HAP-1 (cell line): ENCODE measurements around the gene ALK.

Source experiments
- DNase-seq, 2 experiments: peaks; one replicate each; pipeline ENCODE4 v3.0.0-alpha.2; 2016 to 2020; ENCODE audit warnings: low spot score in 2 of 2
- H3K27me3 ChIP-seq: fragments of 250-450 bp; sonication (Bioruptor Pico); 2 replicates; pipeline ENCODE4 v1.5.1; 2020; ENCODE audit warnings: low read depth, mild to moderate bottlenecking, moderate library complexity
- H3K36me3 ChIP-seq: fragments of 250-450 bp; sonication (Bioruptor Pico); replicated peaks from 2 replicates; pipeline ENCODE4 v1.5.1; 2020; ENCODE audit warnings: mild to moderate bottlenecking
- H3K4me1 ChIP-seq: fragments of 250-450 bp; sonication (Bioruptor Pico); 2 replicates; pipeline ENCODE4 v1.5.1; 2020; ENCODE audit warnings: mild to moderate bottlenecking
- H3K4me3 ChIP-seq: fragments of 250-450 bp; sonication (Bioruptor Pico); 2 replicates; pipeline ENCODE4 v1.5.1; 2020; ENCODE audit warnings: mild to moderate bottlenecking, moderate library complexity
- H3K9me3 ChIP-seq: fragments of 250-450 bp; sonication (Bioruptor Pico); 2 replicates; pipeline ENCODE4 v1.5.1; 2020; ENCODE audit warnings: mild to moderate bottlenecking, moderate library complexity
- in situ Hi-C: fragments of 300-500 bp; cut with MboI; formaldehyde crosslinking; loops from 3 replicates; pipeline ENCODE4 v1.14.3; 2020; ENCODE audit warnings: low sequenced_read_pairs, inconsistent platforms, mixed read lengths

Gene ALK

DNA sequence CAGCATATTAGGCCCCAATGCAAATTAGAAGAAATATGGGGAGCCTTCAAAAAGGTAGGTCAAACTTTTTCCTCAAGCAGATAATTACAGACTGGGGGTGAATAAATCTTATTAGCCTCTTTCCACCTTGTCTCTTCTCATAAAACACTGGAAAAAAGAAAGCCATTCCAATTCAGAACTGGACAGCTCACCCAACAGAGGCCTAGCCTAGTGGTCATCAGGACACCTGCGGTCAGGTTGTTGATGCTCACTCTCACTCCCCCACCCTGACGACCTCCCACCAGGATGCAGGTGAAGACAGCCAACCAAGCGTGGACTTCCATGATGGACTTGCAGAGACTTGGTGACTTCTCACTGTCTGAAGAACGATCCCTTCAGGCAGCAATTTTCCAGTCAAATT is 207.1 kb downstream of the ALK start:
- Histone ChIP-seq H3K4me1 (peaks cover 12% of the 10 kb centered on the region), H3K4me3 (no peak overlapping the region), H3K36me3 (no peaks in the 10 kb centered on the region), H3K9me3 (no peaks in the 10 kb centered on the region), H3K27me3 (no peaks in the 10 kb centered on the region)
- DNase-seq = no peak
- in situ Hi-C loops = no loop called here

DNA sequence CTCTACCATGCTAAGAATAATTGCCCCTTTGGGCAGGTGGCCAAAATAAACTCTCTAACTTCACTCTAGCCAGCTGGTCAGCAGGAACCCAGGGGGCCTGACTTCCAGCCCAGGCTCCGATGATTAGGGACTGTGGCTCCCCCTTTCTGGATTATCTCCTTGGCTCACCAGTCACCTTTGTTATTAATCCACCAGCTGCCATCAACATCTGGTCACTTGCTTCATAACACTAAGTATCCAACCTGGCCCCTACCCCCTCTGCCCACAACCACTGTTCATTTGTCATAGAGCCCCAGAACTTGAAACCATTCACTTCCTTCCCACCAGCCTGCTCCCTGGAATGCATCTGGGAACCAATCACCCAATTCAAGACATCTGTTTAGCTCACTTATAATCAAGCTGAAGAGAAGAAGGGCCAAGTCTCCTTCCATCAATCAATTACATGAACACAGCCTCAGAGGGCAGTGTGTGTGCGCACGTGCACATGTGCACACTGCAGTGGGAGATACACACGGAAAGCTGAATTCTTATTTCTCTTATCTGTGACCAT is 215.1 kb downstream of the ALK start:
- no peaks in the 10 kb centered on the region for H3K9me3 ChIP-seq
- DNase-seq = no peak
- H3K36me3 ChIP-seq = no peaks in the 10 kb centered on the region
- H3K27me3 ChIP-seq = no peaks in the 10 kb centered on the region
- in situ Hi-C loops = no loop called here
- H3K4me1 ChIP-seq = no peaks in the 10 kb centered on the region
- no peak overlapping the region for H3K4me3 ChIP-seq

DNA sequence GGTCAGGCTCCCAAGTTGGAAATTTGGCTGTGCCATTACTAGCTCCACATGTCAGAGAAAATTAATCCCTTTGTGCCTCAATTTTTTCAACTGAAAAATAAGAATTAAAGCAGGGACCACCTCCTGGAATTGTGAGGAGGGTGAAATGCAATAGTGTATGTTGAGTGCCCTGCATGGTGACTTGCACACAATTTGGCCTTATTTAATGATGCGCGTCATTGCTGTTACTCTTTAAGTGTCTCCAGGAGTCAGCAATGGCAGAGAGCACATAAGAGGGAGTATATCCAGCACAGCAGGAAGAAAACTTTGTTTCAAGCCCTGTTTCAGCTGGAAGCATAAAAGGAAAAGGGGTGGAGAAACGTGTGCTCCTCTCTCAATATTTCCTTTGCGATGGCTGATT is 215.8 kb downstream of the ALK start:
- no peaks in the 10 kb centered on the region for H3K4me1 ChIP-seq
- no peaks in the 10 kb centered on the region for H3K9me3 ChIP-seq
- DNase-seq = no peak
- no peaks in the 10 kb centered on the region for H3K27me3 ChIP-seq
- no peak overlapping the region for H3K4me3 ChIP-seq
- in situ Hi-C loops = no loop called here
- no peaks in the 10 kb centered on the region for H3K36me3 ChIP-seq

DNA sequence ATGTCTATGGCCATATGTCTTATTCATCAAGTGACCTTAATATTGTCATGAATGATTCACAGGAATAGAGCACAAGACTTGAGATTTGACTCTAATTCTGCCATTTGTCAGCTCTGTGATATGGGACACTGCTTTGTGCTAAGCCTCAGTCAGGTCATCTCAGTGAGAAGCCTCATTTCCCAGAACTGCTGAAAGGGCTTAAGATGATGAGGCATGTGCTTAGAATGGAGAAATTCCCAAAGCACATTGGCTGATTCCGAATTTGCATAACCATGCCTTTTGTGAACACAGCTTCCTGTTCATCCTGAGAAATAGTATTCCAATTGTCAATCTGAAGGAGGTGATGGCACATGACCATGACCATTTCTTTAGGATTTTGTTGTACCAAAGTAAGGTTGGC is 218.1 kb downstream of the ALK start:
- Histone ChIP-seq H3K4me3 (no peak overlapping the region), H3K9me3 (no peaks in the 10 kb centered on the region), H3K36me3 (no peaks in the 10 kb centered on the region), H3K27me3 (no peaks in the 10 kb centered on the region), H3K4me1 (no peaks in the 10 kb centered on the region)
- DNase-seq = no peak
- in situ Hi-C loops = no loop called here

DNA sequence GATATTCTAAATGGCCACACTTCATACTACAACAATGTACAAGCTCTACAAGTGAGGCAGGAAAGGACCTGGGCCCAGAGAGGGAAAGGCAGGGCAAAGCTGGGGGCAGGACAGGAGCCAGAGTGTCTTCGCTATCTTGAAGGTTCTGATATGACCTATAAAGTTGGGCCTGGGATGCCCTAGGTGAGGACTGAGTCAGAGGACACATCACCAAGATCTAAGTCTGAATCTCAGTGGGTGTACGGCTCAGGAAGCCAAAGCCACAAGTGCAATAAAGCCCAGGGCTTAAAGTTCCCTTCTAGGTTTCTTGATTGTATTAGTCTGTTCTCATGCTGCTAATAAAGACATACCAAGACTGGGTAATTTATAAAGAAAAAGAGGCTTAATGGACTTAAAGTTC is 219.1 kb downstream of the ALK start:
- Histone ChIP-seq H3K36me3 (no peaks in the 10 kb centered on the region), H3K9me3 (no peaks in the 10 kb centered on the region), H3K4me3 (no peak overlapping the region), H3K4me1 (no peaks in the 10 kb centered on the region), H3K27me3 (no peaks in the 10 kb centered on the region)
- no peak for DNase-seq
- in situ Hi-C loops = no loop called here

DNA sequence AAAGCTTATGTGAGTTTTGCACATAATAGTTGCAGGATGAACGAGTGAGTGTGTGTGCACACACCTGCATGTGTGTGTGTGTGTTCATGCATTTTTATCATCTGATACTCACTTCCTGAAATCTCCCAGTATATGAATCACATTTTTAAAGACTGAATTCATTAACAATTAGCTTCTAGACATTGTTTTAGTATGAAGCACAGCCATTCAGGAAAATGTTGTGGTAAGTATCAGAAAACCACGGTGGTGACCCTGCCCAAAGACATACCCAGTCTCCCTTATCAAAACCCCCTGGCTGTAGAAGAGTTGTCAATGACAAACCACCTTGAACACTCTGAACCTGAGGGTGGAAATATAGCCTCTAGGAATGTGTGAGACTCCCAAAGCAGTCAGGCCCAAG is 220.8 kb downstream of the ALK start:
- no peak for DNase-seq

DNA sequence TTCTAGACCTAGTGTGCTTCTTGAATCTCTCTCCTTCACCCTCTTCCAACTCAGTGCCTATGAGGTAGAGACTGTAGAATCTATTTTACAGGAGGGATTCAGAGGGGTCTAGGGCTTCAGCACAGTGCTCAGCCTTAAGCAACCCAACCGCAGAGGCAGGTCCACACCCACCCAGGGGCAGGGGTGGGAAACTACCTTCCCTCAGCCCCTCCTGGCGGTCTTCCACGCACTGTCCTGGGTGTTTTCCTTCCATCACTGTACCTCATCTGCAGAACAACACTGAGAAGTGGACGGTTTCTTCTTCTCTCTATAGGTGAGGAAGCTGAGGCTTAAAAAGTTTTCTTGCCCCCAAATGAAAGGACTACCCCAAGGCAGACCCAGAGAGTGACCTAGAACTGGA is 222.3 kb downstream of the ALK start:
- in situ Hi-C loops = no loop called here
- no peaks in the 10 kb centered on the region for H3K9me3 ChIP-seq
- H3K4me1 ChIP-seq = no peaks in the 10 kb centered on the region
- H3K36me3 ChIP-seq = no peaks in the 10 kb centered on the region
- no peak overlapping the region for H3K4me3 ChIP-seq
- no peaks in the 10 kb centered on the region for H3K27me3 ChIP-seq
- no peak for DNase-seq

More for the DNA sequence above, 220.8 kb downstream of the ALK start:
- H3K36me3 ChIP-seq = no peaks in the 10 kb centered on the region
- H3K9me3 ChIP-seq = no peaks in the 10 kb centered on the region
- no peaks in the 10 kb centered on the region for H3K27me3 ChIP-seq
- no peaks in the 10 kb centered on the region for H3K4me1 ChIP-seq
- H3K4me3 ChIP-seq = no peak overlapping the region
- in situ Hi-C loops = no loop called here

DNA sequence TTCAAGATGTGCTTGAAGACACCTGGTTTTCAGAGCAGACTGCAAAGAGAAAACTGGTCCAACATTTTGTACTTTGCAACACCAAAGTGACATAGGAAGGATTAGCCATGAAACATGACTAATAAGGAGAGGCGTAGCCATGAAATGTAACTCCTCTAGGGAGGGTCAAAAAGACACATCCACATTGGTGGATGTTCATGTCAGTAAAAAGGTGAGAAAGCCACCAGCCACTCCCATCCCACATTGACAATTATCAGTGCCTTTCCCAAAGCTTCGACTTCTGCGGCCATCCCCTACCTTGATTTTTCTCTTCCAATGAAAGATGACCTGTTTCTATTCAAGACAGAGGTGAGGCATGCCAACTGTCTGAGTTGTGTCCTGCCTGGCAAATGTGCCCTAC is 223.2 kb downstream of the ALK start:
- no peak for DNase-seq
- Histone ChIP-seq H3K36me3 (no peaks in the 10 kb centered on the region), H3K4me3 (no peak overlapping the region), H3K9me3 (no peaks in the 10 kb centered on the region), H3K4me1 (no peaks in the 10 kb centered on the region), H3K27me3 (no peaks in the 10 kb centered on the region)
- in situ Hi-C loops = no loop called here

DNA sequence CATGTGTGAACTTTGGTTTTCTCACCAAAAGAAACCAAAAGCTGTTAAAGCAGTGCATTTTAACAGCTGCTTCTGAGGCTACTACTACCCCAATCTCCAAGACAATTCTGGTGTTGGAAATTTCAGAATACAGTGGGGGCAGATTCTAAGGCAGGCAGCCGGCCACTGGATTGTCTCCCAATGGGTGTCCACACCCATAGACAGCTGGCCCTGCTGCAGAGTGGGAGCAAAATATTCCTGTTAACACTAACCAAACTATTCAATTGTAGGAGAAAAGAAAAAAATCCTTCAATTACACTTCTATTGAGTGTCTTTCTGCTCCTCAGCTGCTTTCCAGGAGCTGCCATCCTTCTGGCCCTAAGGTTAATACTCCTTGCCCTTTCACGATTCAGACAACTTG is 223.7 kb downstream of the ALK start:
- H3K4me3 ChIP-seq = no peak overlapping the region
- in situ Hi-C loops = no loop called here
- H3K36me3 ChIP-seq = no peaks in the 10 kb centered on the region
- H3K4me1 ChIP-seq = no peaks in the 10 kb centered on the region
- DNase-seq = no peak
- H3K9me3 ChIP-seq = no peaks in the 10 kb centered on the region
- no peaks in the 10 kb centered on the region for H3K27me3 ChIP-seq

DNA sequence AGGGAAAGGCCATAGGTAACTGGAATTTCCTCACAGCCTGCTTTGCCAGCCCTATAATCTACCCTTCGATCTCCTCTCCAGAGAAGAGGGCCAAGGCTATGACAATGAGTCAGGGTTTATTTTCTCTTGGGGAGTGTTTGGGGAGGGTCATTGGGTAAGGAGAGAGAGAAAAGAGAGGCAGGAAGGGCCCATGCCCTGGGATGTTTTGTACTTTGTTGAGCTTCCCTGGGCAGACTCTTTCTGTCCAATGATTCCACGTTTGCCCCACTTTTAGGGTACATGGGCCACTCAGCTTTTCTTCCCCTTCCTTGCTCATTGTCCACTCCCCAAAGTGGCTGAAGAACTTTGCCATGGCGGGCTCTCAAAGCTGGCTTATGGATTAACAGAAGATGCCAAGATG is 224.2 kb downstream of the ALK start:
- Histone ChIP-seq H3K4me3 (no peak overlapping the region), H3K4me1 (no peaks in the 10 kb centered on the region), H3K36me3 (no peaks in the 10 kb centered on the region), H3K9me3 (no peaks in the 10 kb centered on the region), H3K27me3 (no peaks in the 10 kb centered on the region)
- in situ Hi-C loops = no loop called here
- no peak for DNase-seq

DNA sequence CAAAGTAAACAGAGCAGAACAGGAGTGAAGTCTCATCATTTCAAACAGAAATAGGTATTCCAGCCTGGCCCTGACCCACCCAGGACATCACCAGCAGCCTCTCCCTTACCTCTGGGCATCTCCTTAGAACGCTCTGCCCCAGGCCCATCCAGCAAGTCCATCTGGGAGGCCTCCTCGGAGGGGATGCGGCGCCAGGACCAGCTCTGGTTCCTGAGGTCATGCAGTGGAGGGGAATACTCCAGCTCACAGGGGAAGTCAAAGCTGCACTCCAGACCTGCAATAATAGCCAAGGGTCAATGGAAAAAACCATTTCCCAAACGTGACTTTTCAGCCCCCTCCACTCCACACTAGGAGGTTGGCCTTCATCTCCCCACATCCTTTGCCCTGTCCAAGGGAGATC is 226.6 kb downstream of the ALK start:
- H3K27me3 ChIP-seq = no peaks in the 10 kb centered on the region
- no peaks in the 10 kb centered on the region for H3K9me3 ChIP-seq
- in situ Hi-C loops = no loop called here
- no peak overlapping the region for H3K4me3 ChIP-seq
- DNase-seq = no peak
- H3K36me3 ChIP-seq = no peaks in the 10 kb centered on the region
- H3K4me1 ChIP-seq = no peaks in the 10 kb centered on the region

DNA sequence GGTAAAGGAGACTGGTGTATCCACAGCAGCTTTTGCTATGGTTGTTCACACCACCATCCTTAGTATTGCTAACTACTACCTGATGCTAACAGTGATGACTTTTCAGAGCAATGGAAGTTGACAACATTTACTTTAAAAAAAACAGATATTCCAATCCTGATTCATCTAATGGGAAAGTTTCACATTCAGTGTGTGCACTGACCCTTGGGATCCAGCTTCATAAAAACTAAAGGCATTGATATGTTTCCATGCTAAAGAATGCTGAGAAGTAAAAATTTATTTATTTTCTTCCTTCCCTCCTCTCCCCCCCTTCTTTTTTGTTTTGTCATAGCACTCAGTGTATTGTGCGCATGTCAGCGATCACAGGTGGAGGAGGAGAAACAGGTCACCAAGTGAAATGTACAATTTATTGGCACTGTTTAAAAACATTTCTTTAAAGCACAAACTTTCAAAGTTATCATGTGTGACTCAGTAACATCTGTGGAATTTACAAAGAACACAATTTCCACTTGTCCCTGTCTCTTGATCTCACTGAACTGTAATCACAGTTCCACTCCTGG is 229.9 kb downstream of the ALK start:
- Histone ChIP-seq H3K36me3 (no peaks in the 10 kb centered on the region), H3K4me1 (no peaks in the 10 kb centered on the region), H3K27me3 (no peaks in the 10 kb centered on the region), H3K9me3 (no peaks in the 10 kb centered on the region), H3K4me3 (no peak overlapping the region)
- DNase-seq = no peak
- in situ Hi-C loops = no loop called here

DNA sequence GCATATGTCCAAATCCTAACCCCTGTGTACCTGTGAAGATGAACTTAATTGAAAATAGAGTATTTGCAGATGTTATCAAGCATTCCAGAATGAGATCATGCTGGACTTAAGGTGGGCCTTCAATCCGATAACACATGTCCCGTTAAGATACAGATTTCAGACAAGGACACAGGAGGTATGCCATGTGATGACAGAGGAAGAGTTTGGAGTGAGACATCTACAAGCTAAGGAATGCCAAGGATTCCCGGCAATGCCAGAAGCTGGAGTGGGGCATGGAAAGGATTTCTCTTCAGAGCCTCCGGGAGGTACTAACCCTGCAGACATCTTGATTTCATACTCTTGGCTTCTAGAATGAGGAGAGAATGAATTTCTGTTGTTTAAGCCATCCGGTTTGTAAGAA is 231.7 kb downstream of the ALK start:
- no peak overlapping the region for H3K4me3 ChIP-seq
- no peak for DNase-seq
- H3K9me3 ChIP-seq = no peaks in the 10 kb centered on the region
- no peaks in the 10 kb centered on the region for H3K27me3 ChIP-seq
- no peaks in the 10 kb centered on the region for H3K4me1 ChIP-seq
- H3K36me3 ChIP-seq = no peaks in the 10 kb centered on the region
- in situ Hi-C loops = no loop called here

DNA sequence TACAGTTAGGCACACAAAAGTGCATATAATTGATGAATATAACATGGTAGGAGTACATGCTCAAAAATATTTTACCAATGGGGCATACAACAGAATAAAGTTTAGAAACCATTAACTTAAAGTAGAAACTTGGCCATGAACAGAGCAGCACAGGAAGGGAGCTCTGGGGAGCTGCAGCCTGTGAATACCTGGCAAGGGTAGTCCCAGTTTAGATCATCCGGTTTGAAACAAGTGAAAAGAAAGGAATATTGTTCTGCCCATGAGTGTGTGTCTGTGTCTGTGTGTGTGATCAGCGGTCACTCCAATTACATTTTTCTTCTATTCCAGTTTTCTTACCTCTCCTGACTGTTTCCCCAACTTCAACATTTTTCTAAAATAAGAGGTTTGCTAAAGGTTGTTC is 233.0 kb downstream of the ALK start:
- H3K4me3 ChIP-seq = no peak overlapping the region
- no peaks in the 10 kb centered on the region for H3K9me3 ChIP-seq
- in situ Hi-C loops = no loop called here
- no peak for DNase-seq
- no peaks in the 10 kb centered on the region for H3K36me3 ChIP-seq
- no peaks in the 10 kb centered on the region for H3K27me3 ChIP-seq
- H3K4me1 ChIP-seq = no peaks in the 10 kb centered on the region

DNA sequence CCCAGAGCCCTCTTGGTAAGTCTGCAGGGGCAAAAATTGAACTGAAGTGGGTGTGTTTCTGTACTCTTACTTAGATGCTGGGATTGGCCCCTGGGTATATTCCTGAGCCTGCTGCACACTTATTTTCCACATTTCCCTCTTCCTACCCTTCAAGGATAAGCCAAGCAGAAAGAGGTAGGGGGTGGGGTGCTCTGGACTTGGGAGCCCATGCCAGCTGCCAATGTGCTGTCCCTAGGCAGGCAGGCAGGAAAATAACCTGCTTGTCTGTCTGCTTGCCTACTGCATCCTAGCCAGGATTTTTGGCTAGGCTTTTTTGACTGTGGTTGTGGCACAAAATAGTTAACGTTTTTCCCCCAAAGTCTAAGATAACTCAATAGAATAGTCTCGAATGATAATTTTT is 234.3 kb downstream of the ALK start:
- DNase-seq = no peak
- in situ Hi-C loops = no loop called here
- Histone ChIP-seq H3K36me3 (no peaks in the 10 kb centered on the region), H3K4me3 (no peak overlapping the region), H3K27me3 (no peaks in the 10 kb centered on the region), H3K4me1 (no peaks in the 10 kb centered on the region), H3K9me3 (no peaks in the 10 kb centered on the region)
